IMR-90 (cell line): ENCODE data around the gene RER1.

Source experiments
- BHLHE40 ChIP-seq: fragments of 150-350 bp; IDR thresholded peaks from 2 replicates; pipeline ENCODE4 v1.6.1; 2016; ENCODE audit warnings: mild to moderate bottlenecking, low read depth, low read length
- CEBPB ChIP-seq: IDR thresholded peaks from 2 replicates; pipeline ENCODE4 v1.6.1; 2012; ENCODE audit warnings: low read depth, low read length, improper control_type of control experiment
- POLR2A ChIP-seq: IDR thresholded peaks from 2 replicates; pipeline ENCODE4 v1.6.1; 2012; ENCODE audit warnings: mild to moderate bottlenecking, low read depth, low read length
- SMC3 ChIP-seq: fragments of 150-350 bp; IDR thresholded peaks from 2 replicates; pipeline ENCODE4 v1.6.1; 2016; ENCODE audit warnings: low read depth, mild to moderate bottlenecking, antibody characterized with exemption, low read length, moderate library complexity
- TF ChIP-seq, protein P1 (sequence below): conservative IDR thresholded peaks from 2 replicates; pipeline ENCODE4 v1.5.1; 2012; ENCODE audit warnings: mild to moderate bottlenecking, low read depth, low read length, improper control_type of control experiment
- TF ChIP-seq, protein P2 (sequence below): fragments of 150-350 bp; IDR thresholded peaks from 2 replicates; pipeline ENCODE4 v1.6.1; 2017; ENCODE audit warnings: mild to moderate bottlenecking, antibody characterized with exemption, low read length, low read depth

DNA sequence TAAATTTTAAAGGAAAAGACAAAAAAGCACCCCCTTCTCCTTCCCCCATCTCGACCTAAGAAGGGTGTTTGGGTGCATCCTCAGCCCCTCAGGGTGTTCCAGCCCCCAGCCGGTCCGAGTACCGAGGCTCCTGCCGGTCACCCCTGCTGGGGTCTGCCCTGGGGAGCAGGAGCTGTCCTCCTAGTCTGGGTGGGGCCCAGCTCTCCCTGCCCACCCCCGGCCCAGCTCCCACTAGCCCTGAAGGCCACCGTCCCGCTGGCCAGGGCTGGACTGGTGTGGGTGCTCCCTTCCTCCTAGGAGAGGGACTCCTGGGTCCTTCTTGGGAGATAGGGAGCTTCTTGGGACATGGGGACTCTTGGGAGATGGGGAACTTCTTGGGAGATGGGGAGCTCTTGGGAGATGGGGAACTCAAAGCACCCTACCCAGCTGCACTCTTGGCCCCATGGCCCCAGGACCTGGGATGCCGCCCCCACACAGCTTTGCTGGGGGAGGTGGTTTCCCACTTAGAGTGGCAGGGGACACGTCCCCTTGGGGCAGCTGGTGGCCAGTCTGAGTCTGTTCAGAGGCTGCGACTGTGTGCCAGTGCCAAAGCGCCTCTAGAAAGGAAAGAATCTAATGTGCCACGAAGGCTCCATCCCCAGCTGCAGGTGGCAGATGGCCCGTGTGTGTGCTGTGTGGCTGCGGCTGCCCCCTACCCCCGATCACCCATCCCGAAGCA, 44.8 kb upstream of the RER1 start:
- TF ChIP-seq, protein P1, sequence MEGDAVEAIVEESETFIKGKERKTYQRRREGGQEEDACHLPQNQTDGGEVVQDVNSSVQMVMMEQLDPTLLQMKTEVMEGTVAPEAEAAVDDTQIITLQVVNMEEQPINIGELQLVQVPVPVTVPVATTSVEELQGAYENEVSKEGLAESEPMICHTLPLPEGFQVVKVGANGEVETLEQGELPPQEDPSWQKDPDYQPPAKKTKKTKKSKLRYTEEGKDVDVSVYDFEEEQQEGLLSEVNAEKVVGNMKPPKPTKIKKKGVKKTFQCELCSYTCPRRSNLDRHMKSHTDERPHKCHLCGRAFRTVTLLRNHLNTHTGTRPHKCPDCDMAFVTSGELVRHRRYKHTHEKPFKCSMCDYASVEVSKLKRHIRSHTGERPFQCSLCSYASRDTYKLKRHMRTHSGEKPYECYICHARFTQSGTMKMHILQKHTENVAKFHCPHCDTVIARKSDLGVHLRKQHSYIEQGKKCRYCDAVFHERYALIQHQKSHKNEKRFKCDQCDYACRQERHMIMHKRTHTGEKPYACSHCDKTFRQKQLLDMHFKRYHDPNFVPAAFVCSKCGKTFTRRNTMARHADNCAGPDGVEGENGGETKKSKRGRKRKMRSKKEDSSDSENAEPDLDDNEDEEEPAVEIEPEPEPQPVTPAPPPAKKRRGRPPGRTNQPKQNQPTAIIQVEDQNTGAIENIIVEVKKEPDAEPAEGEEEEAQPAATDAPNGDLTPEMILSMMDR: no peak
- TF ChIP-seq SMC3 (no peak), BHLHE40 (no peak), CEBPB (no peak), POLR2A (no peak)
- TF ChIP-seq, protein P2, sequence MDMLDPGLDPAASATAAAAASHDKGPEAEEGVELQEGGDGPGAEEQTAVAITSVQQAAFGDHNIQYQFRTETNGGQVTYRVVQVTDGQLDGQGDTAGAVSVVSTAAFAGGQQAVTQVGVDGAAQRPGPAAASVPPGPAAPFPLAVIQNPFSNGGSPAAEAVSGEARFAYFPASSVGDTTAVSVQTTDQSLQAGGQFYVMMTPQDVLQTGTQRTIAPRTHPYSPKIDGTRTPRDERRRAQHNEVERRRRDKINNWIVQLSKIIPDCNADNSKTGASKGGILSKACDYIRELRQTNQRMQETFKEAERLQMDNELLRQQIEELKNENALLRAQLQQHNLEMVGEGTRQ: no peak
